Mesodermal cell (in vitro differentiated cells): Measurements from ENCODE around the gene ELL. TPM values are rescaled to one million over a fixed set of nuclear protein-coding genes. Genes with fewer than 3 reads are reported as not detected.

Experiments
- H3K27ac ChIP-seq: 2 replicates; pipeline ENCODE4 v1.7.0; 2013; ENCODE audit warnings: mild to moderate bottlenecking, low read depth, low read length, moderate library complexity; ENCODE audit not compliant: severe bottlenecking
- H3K36me3 ChIP-seq: 2 replicates; pipeline ENCODE4 v1.7.1; 2013; ENCODE audit warnings: mild to moderate bottlenecking, low read length, moderate library complexity; ENCODE audit not compliant: control insufficient read depth, insufficient read depth
- H3K4me1 ChIP-seq: one replicate; pipeline ENCODE4 v1.7.1; 2013; ENCODE audit warnings: mild to moderate bottlenecking, low read length; ENCODE audit not compliant: insufficient read depth, control insufficient read depth, poor library complexity, severe bottlenecking
- H3K4me3 ChIP-seq: 2 replicates; pipeline ENCODE4 v1.7.0; 2013; ENCODE audit warnings: low read length, control low read depth, mild to moderate bottlenecking; ENCODE audit not compliant: insufficient read depth, poor library complexity, severe bottlenecking; ENCODE audit errors: extremely low read depth
- H3K9me3 ChIP-seq: 2 replicates; pipeline ENCODE4 v1.7.1; 2013; ENCODE audit warnings: mild to moderate bottlenecking, low read length, moderate library complexity; ENCODE audit not compliant: control insufficient read depth
- WGBS, 2 experiments: methylation state at CpG; one replicate each; pipeline ENCODE4 v1.1.5; 2013; ENCODE audit warnings: missing lambda C conversion rate in 2 of 2; ENCODE audit not compliant: insufficient coverage in 2 of 2; 5-methylcytosine and 5-hydroxymethylcytosine counted together
- polyA plus RNA-seq, 2 experiments: library from polyadenylated mRNA; stranded (reverse); fragments of 50-300 nt; gene quantifications; one replicate each; pipeline ENCODE4 v1.2.3, GENCODE V29; 2013

Gene ELL
- 8.6 TPM for polyA plus RNA-seq (2013, experiment 1 of 2)
- polyA plus RNA-seq (2013, experiment 2 of 2), result 9.1 TPM

- WGBS, 2 experiments, result 0 to 1% methylated on average over 32 to 51 of the region's 52 CpGs
- H3K4me3 ChIP-seq, result peak within 1 kb of the TSS; percentile 96
- no peaks in the 10 kb centered on the region for H3K9me3 ChIP-seq
- peaks cover 9% of the 10 kb centered on the region for H3K4me1 ChIP-seq
- peak within 1 kb of the TSS; percentile 98 for H3K27ac ChIP-seq
- peaks cover 4% of the 10 kb centered on the region for H3K36me3 ChIP-seq
These were observed at the start of gene ELL for GRCh38 chr19:18521692-18522123. Gene ELL (minus strand): TSS chr19:18522070. CDS start chr19:18522055, 15 bp downstream.

GRCh38 chr19:18568367-18568766 is 46.5 kb upstream of the ELL start:
- peaks cover 6% of the 10 kb centered on the region for H3K4me1 ChIP-seq
- H3K36me3 ChIP-seq, result peaks cover 66% of the 10 kb centered on the region
- H3K4me3 ChIP-seq, result no peak overlapping the region
- H3K9me3 ChIP-seq, result no peaks in the 10 kb centered on the region
- H3K27ac ChIP-seq, result no peak overlapping the region
- WGBS, 2 experiments, result 95% methylated on average over 12 to 14 of the region's 15 CpGs

GRCh38 chr19:18566953-18567352 is 45.1 kb upstream of the ELL start:
- Histone ChIP-seq H3K9me3 (no peaks in the 10 kb centered on the region), H3K4me3 (no peak overlapping the region), H3K4me1 (peaks cover 2% of the 10 kb centered on the region), H3K27ac (no peak overlapping the region), H3K36me3 (peaks cover 75% of the 10 kb centered on the region)
- 97 to 100% methylated on average over 7 to 8 of the region's 8 CpGs for WGBS, 2 experiments

GRCh38 chr19:18562086-18562485 is 40.2 kb upstream of the ELL start:
- H3K27ac ChIP-seq, result peak overlapping the region; percentile 10
- WGBS, 2 experiments, result 95 to 96% methylated on average over 12 of the region's 14 CpGs

GRCh38 chr19:18559685-18560084 is 37.8 kb upstream of the ELL start:
- Histone ChIP-seq H3K27ac (no peak overlapping the region), H3K9me3 (no peaks in the 10 kb centered on the region), H3K4me3 (no peak overlapping the region), H3K36me3 (peaks cover 30% of the 10 kb centered on the region), H3K4me1 (peaks cover 3% of the 10 kb centered on the region)
- 96 to 100% methylated on average over 1 to 4 of the region's 5 CpGs for WGBS, 2 experiments

More at GRCh38 chr19:18562086-18562485, 40.2 kb upstream of the ELL start:
- Histone ChIP-seq H3K9me3 (no peaks in the 10 kb centered on the region), H3K4me1 (peaks cover 3% of the 10 kb centered on the region), H3K36me3 (peaks cover 54% of the 10 kb centered on the region), H3K4me3 (no peak overlapping the region)

GRCh38 chr19:18558604-18559003 is 36.7 kb upstream of the ELL start:
- H3K4me3 ChIP-seq, result peak overlapping the region; percentile 71
- H3K4me1 ChIP-seq, result peaks cover 3% of the 10 kb centered on the region
- peaks cover 20% of the 10 kb centered on the region for H3K36me3 ChIP-seq
- WGBS, 2 experiments, result 60% methylated on average over 1 of the region's 3 CpGs; no CpG with 5 or more reads in 1 of the 2 experiments
- no peak overlapping the region for H3K27ac ChIP-seq
- H3K9me3 ChIP-seq, result no peaks in the 10 kb centered on the region

GRCh38 chr19:18558202-18558555 is 36.3 kb upstream of the ELL start:
- H3K27ac ChIP-seq, result peak overlapping the region; percentile 10
- H3K4me1 ChIP-seq, result peaks cover 3% of the 10 kb centered on the region
- H3K4me3 ChIP-seq, result peak overlapping the region; percentile 71
- WGBS, 2 experiments, result 17 to 23% methylated on average over 8 to 10 of the region's 11 CpGs
- H3K36me3 ChIP-seq, result peaks cover 17% of the 10 kb centered on the region
- no peaks in the 10 kb centered on the region for H3K9me3 ChIP-seq

GRCh38 chr19:18557411-18558201 is 35.7 kb upstream of the ELL start, which contains the start of gene KXD1:
Gene KXD1 (plus strand): TSS chr19:18557870. CDS start chr19:18562057, 4,187 bp downstream.
- H3K36me3 ChIP-seq, result peaks cover 12% of the 10 kb centered on the region
- no peaks in the 10 kb centered on the region for H3K9me3 ChIP-seq
- peak within 1 kb of the TSS; percentile 71 for H3K4me3 ChIP-seq
- WGBS, 2 experiments, result 0 to 1% methylated on average over 36 to 47 of the region's 58 CpGs
- peaks cover 3% of the 10 kb centered on the region for H3K4me1 ChIP-seq
- H3K27ac ChIP-seq, result peak within 1 kb of the TSS; percentile 10

- Histone ChIP-seq H3K27ac (no peak overlapping the region), H3K4me1 (no peaks in the 10 kb centered on the region), H3K36me3 (no peaks in the 10 kb centered on the region), H3K4me3 (no peak overlapping the region), H3K9me3 (no peaks in the 10 kb centered on the region)
- 86 to 88% methylated on average over 5 of the region's 6 CpGs for WGBS, 2 experiments
These were observed 29.8 kb upstream of the ELL start for GRCh38 chr19:18551631-18552030.

- Histone ChIP-seq H3K4me1 (peaks cover 7% of the 10 kb centered on the region), H3K27ac (no peak overlapping the region), H3K9me3 (no peaks in the 10 kb centered on the region), H3K4me3 (peak overlapping the region; percentile 31), H3K36me3 (peaks cover 29% of the 10 kb centered on the region)
- WGBS, 2 experiments, result 9 to 14% methylated on average over 6 of the region's 12 CpGs
These were observed 22.1 kb upstream of the ELL start for GRCh38 chr19:18543814-18544475.
